ENCODE results near the gene LRRC23. TPM values are rescaled to one million over a fixed set of nuclear protein-coding genes. Genes with fewer than 3 reads are reported as not detected.

The LRRC23 gene
- total and polyA plus RNA-seq, 2 donors from 2014 or later, result 16.6 to 19.7 TPM

DNA sequence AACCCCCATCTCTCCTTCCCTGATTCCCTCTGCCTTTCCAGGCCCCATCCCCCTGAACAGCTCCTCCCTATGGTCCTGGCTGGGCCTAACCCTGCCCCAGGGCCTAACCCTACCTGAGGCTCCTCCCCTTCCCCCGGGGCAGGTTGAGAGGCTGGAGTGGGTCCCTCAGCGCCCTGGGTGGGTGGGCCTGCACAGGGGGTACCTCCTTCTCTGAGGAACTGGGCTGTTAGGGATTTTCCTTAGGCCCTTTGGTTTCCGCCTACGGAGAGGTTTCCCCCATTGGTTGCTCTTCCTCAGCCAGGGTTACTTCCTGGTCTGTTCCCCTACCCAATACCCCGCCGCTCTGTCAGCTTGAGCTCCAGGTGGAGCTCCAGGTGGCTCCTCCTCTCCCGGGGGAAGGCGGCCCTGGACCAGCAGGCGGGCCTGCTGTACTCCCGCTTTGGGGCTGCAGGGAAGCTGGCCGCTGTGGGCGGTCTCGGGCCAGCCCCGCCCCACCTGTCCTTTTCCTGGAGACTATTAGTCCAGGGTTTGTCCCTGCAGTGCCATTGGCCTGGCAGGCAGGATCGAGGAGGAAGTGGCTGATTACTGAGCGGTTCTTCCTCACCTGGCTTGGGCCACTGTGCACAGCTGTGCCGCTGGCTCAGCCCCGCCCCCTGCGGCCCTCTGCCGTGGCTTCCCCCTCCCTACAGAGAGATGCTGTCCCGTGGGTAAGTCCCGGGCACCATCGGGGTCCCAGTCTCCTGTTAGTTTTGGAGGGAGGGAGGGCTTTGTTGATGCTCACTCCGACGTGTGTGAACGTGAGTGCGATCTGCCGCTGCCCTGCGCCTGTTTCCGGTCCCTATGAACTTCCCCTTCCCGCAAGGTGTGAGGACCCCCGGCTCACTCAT is 41.7 kb downstream of the LRRC23 start:
- Histone ChIP-seq H3K9ac (ENCODE audit: low read length in 3 of 3) (peak overlapping the region in 2 of 3 donors; percentile 19 to 93), H3K27me3 (ENCODE audit: control insufficient read depth, insufficient read depth, low read length) (no peaks in the 10 kb centered on the region), H3K4me1 (ENCODE audit: control insufficient read depth in 2 of 3, insufficient read depth in 2 of 3, low read depth in 1 of 3, low read length in 3 of 3) (peaks cover 0 to 25% (median 23%) of the 10 kb centered on the region in 3 donors), H3K27ac (ENCODE audit: low read depth in 2 of 2, low read length in 2 of 2) (peak overlapping the region; percentile 63 to 83), H3K9me3 (ENCODE audit: control insufficient read depth in 2 of 3, insufficient read depth in 1 of 3, low read length in 3 of 3) (no peaks in the 10 kb centered on the region), H3K36me3 (ENCODE audit: control insufficient read depth in 2 of 3, insufficient read depth in 3 of 3, low read length in 3 of 3) (peaks cover 0 to 2% (median 0%) of the 10 kb centered on the region in 3 donors), H3K4me3 (ENCODE audit: low read length in 3 of 3) (peak overlapping the region; percentile 38 to 89 (median 55))
- intact Hi-C loops (cut with DNase I), result loop anchor here (10.0 kb wide), 1 partner anchor 149 kb away; the partner anchor contains the start of gene C1R
- DNase-seq, result peak; percentile 95 to 97 (median 96)
- TF ChIP-seq, protein P1, sequence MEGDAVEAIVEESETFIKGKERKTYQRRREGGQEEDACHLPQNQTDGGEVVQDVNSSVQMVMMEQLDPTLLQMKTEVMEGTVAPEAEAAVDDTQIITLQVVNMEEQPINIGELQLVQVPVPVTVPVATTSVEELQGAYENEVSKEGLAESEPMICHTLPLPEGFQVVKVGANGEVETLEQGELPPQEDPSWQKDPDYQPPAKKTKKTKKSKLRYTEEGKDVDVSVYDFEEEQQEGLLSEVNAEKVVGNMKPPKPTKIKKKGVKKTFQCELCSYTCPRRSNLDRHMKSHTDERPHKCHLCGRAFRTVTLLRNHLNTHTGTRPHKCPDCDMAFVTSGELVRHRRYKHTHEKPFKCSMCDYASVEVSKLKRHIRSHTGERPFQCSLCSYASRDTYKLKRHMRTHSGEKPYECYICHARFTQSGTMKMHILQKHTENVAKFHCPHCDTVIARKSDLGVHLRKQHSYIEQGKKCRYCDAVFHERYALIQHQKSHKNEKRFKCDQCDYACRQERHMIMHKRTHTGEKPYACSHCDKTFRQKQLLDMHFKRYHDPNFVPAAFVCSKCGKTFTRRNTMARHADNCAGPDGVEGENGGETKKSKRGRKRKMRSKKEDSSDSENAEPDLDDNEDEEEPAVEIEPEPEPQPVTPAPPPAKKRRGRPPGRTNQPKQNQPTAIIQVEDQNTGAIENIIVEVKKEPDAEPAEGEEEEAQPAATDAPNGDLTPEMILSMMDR (IDR thresholded peaks at IDR 0.05; ENCODE audit: borderline replicate concordance, extremely low read depth, insufficient read depth), result no peak
- peak; percentile 44 for FAIRE-seq

DNA sequence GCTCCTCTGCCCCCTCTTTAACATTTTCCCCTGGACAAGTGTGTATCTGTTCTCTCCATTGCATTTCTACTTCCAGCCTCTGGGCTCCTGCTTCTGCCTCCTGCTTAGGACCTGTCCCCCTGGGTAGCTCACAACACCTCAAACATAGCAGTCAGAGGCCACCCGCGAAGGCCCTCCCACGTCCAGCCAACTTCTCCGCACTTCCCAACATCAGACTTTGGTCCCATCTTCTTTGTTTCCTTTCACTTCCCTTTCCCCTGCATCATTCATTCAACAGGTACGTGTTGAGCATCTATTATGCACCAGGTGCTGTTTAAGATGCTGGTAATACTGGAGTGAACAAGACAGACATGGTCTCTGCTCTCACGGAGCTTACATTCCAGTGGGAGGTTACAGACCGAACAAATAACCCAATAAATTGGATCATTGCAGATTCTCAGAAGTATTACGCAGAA is 42.3 kb downstream of the LRRC23 start:
- Histone ChIP-seq H3K27ac (ENCODE audit: low read depth in 2 of 2, low read length in 2 of 2) (peak overlapping the region in 1 of 2 donors; percentile 63), H3K36me3 (ENCODE audit: control insufficient read depth in 2 of 3, insufficient read depth in 3 of 3, low read length in 3 of 3) (no peaks in the 10 kb centered on the region), H3K27me3 (ENCODE audit: control insufficient read depth, insufficient read depth, low read length) (no peaks in the 10 kb centered on the region), H3K9me3 (ENCODE audit: control insufficient read depth in 2 of 3, insufficient read depth in 1 of 3, low read length in 3 of 3) (no peaks in the 10 kb centered on the region), H3K4me1 (ENCODE audit: control insufficient read depth in 2 of 3, insufficient read depth in 2 of 3, low read depth in 1 of 3, low read length in 3 of 3) (peaks cover 0 to 25% (median 23%) of the 10 kb centered on the region in 3 donors), H3K4me3 (ENCODE audit: low read length in 3 of 3) (peak overlapping the region; percentile 38 to 79 (median 55)), H3K9ac (ENCODE audit: low read length in 3 of 3) (peak overlapping the region in 2 of 3 donors; percentile 19 to 93)
- FAIRE-seq (no peak), DNase-seq (no peak)
- intact Hi-C loops (cut with DNase I), result loop anchor here (10.0 kb wide), 1 partner anchor 148 kb away; the partner anchor contains the start of gene C1R
- TF ChIP-seq, protein P1 (IDR thresholded peaks at IDR 0.05; ENCODE audit: borderline replicate concordance, extremely low read depth, insufficient read depth), result no peak

DNA sequence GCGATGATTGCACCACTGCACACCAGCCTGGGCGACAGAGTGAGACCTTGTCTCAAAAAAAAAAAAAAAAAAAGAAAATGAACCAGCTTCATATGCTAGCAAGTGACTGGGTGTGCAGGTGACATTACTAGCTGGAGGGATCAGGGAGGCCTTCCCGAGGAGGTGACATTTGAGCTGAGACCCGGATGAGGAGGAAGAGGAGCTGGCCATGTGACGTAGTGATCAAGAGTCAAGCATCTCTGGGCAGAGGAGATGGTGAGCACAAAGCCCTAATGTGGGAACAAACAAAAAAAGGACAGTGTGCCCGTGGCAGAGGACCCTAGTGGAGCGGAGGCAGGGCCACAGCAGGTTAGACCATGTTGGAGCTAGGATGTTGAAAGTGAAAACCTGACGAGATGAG is 43.0 kb downstream of the LRRC23 start:
- Histone ChIP-seq H3K36me3 (ENCODE audit: control insufficient read depth in 2 of 3, insufficient read depth in 3 of 3, low read length in 3 of 3) (no peaks in the 10 kb centered on the region), H3K9me3 (ENCODE audit: control insufficient read depth in 2 of 3, insufficient read depth in 1 of 3, low read length in 3 of 3) (no peaks in the 10 kb centered on the region), H3K27ac (ENCODE audit: low read depth in 2 of 2, low read length in 2 of 2) (no peak overlapping the region), H3K4me3 (ENCODE audit: low read length in 3 of 3) (no peak overlapping the region), H3K9ac (ENCODE audit: low read length in 3 of 3) (no peak overlapping the region), H3K27me3 (ENCODE audit: control insufficient read depth, insufficient read depth, low read length) (no peaks in the 10 kb centered on the region), H3K4me1 (ENCODE audit: control insufficient read depth in 2 of 3, insufficient read depth in 2 of 3, low read depth in 1 of 3, low read length in 3 of 3) (peaks cover 0 to 23% (median 21%) of the 10 kb centered on the region in 3 donors)
- intact Hi-C loops (cut with DNase I), result loop anchor here (10.0 kb wide), 1 partner anchor 147 kb away; the partner anchor contains the start of gene C1R
- FAIRE-seq (no peak), DNase-seq (peak in 1 of 5 donors; percentile 37)
- TF ChIP-seq, protein P1 (IDR thresholded peaks at IDR 0.05; ENCODE audit: borderline replicate concordance, extremely low read depth, insufficient read depth), result no peak
